Amniotic epithelial cell (primary cell): ENCODE measurements around the gene MOB3A.

Experiments
- DNase-seq: peaks from one replicate; pipeline ENCODE4 v3.0.0-alpha.2; 2010; ENCODE audit warnings: low read depth

Gene MOB3A

DNA sequence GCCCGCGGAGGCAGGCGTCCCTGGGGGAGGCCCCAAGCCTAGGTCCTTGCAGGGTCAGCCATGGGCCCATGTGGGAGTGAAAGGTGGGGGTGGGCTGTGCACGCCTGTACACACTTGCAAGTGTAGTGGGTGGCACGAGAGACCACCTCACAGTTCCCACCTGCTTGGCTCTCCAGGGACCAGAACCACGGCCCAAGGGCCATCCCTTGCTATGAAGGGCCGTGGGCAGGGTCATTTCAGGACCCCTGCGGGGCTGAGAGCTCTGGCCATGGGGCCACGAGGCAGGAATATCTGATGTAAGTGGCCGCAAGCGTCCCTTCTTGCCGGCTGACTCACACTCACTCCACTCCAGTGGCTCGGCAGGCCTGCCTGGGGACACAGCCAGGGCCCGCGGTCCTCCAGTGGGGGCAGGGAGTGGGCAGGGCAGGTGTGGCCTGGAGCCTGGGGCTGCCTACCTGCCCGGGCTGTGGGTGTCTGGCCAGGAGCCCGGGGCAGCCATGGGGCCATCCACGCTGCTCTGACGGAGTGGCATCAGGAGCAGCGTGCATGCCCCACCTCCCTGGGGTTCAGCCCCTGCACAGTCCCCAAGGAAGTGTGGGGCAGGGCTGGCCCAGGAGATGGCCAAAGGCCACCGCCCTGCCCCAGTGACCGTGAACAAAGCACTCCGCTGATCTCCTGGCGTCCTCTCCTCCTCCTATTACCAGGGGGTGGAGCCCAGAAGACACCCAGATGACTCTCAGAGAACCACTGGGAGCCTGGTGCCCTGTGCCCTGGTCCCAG, 36.5 kb downstream of the MOB3A start:
- DNase-seq = peak; percentile 50

DNA sequence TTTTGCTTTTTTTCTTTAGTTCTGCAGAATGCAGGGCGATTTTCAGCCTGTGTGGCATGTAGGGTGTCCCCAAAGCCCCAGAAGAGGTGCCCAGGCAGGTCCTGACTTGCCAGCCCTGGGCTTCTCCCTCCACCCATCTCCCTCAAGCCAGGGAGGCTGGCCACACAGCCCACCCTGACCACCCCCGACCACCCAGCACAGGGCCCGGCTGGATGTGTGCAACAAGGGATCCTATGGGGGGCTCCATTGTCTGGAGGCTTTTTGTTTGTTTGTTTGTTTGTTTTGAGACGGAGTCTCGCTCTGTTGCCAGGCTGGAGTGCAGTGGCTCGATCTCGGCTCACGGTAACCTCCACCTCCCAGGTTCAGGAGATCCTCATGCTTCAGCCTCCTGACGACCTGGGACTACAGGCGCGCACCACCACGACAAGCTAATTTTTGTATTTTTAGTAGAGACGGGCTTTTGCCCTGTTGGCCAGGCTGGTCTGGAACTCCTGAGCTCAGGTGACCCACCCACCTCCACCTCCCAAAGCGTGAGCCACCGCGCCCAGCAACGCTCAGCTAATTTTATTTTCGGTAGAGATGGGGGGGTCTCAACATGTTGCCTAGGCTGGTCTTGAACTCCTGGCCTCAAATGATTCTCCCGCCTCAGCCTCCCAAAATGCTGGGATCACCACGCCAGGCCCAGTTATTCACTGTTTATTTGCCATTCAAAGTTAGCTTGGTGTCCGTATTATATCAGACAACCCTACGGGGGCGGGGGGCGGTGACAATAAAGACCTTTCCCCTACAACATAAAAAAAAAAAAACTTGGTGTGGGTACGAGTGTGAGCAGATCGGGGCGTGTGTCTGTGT, 37.3 kb downstream of the MOB3A start:
- DNase-seq = no peak

DNA sequence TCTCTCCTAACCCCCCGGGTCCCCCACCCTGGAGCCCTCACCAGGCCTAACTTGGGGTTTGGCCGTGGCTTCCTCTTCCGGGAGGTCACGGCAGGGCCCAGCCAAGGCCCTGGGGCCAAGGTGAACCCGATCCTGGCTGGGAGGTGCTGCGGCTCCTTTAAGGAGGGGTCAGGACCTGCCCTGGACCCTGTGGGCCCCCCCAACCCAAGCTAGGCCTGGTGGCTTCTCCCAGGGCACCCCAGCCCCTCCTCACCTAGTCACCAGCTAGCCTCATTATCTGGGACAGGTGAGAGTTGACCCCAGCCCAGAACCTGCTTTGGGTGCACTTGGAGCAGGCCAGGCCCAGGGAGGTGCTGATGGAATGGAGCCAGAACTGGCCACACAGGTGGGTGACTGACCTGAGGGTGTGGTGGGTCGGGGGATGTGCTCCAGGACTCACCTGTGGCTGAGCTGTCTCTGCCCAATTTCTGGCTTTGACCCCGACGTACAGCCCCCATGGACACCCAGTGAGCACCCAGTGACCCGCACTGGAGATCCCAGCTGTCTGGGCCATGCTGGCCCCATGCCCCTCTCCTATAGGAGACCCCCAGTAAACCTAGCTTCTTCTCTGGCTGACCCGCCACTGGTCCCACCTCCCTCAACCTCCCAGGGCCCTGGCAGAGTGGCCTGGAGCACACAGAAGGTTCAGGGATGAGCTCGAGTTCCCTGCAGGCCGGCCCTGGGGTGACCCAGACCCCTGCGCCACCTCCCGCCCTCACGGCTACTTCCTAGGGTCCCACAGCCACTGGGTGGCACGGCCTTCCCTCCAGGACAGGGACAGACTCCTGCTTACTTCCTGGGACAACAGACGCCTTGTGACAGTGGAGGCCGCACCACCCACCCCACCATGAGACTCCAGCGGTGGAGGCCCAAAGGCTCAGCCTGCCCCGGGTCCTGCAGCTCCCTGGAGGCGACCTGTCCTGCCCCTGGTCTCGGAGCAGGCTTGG, 38.3 kb downstream of the MOB3A start:
- no peak for DNase-seq

DNA sequence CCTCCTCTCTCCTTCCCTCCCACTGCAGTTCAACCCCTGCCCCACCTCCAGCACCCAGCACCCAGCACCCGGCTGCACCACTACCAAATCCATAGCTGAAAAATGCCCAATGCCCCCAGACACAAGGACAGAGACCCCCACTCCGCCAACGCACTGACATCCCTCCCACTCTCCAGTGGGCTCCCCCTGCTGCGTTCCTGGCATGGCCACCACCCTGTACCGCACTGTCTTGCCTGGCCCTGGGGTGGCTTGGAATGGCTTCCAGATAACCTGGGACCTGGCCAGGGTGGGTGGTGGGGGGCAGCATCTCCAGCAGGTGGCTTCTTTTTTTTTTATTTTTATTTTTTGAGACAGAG, 39.3 kb downstream of the MOB3A start:
- no peak for DNase-seq

DNA sequence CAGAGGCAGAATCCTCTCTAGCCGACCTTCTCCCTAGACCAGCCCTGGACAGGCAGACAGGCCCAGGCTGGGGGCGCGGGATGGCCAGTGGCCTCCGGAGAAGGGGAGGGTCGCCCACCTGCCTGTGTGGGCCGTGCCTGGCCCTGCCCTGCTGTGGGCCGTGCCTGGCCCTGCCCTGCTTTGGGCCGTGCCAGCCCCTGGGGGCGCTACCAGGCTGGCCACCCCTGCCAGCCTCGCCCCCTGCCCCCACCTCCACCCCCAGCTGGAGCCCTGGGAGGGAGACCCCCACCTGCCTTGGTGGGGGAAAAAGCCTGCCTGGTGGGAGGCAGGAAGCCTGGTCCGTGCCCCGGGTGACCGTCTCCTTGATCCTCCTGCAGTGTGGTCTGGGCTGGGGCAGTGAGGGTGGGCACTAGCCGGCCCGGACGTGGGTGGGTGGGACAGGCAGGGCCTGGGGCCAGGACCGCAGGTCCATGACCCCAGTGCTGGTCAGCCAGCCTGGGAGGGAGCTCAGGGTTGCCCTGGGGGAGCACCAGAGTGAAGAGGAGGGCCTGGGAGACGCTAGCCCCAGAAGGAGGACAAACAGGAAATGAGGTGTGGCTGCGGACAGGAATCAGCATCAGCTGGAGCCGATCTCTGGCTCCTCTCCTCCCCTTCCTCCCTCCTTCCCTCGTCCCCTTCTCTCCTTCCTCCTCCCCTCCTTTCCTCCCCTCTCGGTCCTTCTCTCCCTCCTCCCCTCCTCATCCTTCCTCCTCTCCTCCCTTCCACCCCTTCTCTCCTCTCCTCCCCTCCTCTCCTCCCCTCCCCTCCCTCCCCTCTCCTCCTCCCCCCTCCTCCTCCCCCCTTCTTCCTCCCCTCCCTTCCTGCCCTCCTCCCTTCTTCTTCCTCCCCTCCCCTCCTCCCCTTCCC, 39.9 kb downstream of the MOB3A start:
- DNase-seq = peak; percentile 83

DNA sequence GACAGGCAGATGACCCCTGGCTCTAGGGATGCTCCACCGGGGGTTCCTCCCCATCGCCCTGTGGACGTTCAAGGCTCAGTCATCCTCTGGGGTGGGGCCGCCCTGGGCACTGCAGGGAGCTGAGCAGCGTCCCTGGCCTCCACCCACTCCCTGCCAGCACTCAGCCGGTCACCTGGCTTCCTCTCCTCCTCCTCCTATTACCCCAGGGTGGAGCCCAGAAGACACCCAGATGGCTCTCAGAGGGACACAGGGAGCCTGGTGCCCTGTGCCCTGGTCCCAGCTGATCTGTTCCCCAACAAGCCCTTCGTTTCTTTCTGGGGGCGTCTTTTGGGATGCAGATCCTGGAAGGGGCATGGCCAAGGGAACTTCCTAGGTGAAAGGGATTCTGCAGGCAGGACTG, 41.4 kb downstream of the MOB3A start:
- DNase-seq = no peak

DNA sequence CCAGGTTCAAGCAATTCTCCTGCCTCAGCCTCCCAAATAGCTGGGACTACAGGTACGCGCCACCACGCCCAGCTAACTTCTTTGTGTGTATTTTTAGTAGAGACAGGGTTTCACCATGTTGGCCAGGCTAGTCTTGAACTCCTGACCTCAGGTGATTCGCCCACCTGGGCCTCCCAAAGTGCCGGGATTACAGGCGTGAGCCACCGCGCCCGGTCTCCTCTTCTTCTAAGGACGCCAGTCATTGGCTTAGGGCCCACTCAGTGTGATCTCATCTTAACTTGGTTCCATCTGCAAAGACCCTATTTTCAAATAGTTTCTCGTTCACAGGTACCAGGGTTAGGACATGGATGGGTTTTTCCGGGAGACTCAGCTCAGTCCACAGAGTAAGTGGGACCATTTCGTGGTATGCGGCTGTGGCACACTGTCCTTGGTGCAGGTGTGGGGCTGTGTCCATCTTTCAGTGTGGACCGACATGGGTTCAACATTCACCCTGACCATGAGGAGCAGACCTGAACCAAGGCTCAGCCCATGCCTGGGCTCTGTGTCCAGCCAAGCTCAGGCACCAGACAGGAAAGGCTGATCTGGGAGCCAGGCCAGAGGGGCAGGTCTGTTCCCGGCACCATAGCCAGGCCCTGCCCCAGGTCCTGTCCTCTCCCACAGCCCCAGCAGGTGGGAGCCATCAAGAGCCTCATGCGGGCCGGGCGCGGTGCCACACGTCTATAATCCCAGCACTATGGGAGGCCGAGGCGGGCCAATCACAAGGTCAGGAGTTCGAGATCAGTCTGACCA, 42.3 kb downstream of the MOB3A start:
- no peak for DNase-seq

DNA sequence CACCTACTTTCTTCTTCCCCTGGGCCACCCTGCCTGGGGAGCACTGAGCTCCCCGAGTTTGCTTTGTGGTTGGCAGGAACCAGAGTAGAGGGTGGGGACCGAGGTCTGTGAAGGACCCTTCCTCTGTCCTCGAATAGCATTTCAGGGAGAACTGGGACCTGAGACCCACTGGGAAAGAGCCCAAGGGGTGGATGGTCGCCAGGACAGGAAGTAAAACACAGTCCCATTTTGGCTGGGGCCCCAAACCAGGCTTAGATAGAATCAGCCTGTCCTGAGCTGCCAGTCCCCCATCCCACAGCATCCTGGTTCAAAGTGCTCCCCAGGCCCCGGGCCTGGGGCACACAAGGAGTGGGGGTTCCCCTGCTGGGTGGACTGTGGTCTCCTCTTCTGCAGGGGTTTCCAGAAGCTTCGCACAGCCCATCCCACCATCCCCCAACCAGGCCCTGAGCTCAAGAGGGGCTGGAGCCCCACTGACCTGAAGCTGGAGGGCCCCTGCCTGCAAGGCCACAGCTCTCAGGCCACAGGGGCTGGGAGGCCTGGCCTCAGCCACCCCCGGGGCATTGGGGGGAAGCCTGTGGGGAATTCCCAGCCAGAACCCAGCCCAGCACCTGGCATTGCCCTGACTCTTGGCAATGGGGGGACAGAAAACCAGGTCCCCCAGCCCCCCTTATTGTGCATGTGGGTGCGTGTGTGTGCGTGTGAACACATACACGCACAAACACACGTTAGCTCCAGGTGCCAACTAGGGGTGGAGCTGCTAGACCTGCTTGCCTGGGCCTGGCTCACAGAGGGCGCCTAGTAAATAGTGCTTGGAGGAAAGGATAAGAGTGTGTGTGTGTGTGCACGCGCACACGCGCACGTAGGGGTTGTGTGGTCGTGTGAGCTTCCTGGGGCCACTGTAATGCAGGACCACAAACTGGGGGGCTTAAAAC, 44.1 kb downstream of the MOB3A start:
- no peak for DNase-seq

DNA sequence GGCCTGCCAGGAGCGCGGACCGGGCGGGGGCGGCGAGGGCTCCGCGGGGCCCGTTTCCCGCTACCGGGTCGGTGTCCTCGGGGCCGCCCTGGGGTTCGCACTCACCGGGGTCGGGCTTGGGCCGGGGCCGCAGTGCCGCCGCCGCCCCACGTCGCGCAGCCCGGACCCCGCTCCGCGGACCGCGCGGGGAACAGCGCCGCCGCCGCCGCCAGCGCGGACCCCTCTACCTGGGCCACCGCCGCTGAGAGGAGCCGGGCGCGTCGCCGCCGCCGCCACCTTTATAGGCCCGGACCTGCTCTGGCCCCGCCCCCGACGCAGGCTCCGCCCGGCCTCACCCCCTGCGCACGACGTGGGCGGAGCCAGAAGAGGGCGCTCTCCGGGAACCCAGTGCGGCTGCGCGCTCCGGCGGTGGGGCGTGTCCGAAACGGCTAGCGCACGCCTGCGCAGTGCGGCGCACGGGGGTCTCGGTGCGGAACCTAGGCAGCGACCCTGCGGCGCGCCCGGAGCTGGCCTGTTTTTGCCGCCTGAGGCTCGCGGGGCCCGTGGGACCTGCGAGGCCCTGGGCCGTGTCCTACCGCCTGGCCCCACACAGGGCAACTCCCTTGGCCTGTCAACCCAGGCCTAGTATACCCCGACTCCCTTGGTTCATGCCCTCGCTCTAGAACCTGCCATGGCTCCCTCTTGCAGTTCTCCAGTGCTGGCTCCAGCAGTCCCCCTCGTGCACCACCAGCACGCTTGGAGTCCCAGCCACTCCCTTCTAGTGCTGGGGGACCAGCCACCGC, 44.9 kb downstream of the MOB3A start, which contains the start of gene MKNK2:
TSS of gene MKNK2 (minus strand) at position 254 of the 782 bp plus-strand sequence. CDS start 393 bp downstream, outside the sequence.
- DNase-seq = peak; percentile 65

DNA sequence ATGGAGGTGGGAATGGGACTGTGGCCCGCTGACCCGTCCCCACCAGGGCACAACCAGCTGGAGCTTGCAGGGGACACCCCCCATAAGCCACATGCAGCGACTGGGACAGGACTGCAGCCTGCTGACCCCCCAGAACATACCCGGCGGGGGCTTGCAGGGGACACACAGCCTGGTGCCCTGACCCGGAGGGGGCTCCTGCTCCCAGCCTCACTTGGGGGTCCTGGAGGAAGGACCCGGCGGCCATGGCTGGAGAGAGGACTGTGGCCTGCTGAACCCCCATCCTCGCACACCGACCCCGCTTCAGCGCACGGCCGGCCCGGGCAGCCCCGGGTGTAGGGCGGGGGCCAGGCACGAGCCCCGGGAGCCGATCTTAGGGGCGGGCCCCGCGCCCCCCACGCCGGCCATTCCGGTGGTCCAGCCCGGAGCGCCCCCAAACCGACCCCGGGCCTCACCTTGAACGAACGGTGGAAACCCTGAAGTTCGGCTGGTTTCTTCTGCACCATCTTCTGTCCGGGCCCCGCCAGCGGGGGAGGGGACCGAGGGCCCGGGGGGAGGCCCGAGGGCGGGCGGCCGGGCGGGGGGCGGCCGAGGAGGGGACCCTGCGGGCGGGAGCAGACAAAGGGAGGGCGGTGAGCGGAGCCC, 45.7 kb downstream of the MOB3A start:
- DNase-seq = no peak

DNA sequence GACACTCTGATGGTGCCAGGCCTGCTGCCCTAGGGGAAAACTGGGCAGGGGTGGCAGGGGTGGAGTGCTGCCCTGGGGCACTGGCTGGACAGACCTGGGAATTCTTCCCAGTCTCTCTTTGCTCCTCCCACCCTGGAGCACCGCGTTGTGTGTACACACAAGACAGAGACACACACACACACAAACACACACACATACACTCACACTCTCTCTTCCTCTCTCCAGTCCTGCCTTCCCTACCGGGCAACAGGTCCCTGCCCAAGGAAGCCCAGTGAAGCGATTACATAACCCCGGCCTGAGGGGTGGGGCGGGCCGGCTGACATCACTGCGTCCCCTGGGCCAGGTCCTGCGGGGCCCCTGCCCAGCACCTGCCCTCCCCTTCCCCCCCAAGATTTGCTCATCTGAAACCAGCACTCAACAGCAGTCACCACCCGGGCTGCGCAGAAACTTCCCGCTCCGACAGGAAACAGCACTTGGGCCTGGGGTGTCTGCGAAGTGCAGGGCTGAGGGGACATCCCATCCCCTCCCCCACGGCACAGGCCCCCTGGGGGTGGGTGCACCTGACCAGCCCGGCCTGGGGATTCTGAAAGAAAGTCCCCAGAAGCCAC, 46.3 kb downstream of the MOB3A start:
- DNase-seq = peak; percentile 75

DNA sequence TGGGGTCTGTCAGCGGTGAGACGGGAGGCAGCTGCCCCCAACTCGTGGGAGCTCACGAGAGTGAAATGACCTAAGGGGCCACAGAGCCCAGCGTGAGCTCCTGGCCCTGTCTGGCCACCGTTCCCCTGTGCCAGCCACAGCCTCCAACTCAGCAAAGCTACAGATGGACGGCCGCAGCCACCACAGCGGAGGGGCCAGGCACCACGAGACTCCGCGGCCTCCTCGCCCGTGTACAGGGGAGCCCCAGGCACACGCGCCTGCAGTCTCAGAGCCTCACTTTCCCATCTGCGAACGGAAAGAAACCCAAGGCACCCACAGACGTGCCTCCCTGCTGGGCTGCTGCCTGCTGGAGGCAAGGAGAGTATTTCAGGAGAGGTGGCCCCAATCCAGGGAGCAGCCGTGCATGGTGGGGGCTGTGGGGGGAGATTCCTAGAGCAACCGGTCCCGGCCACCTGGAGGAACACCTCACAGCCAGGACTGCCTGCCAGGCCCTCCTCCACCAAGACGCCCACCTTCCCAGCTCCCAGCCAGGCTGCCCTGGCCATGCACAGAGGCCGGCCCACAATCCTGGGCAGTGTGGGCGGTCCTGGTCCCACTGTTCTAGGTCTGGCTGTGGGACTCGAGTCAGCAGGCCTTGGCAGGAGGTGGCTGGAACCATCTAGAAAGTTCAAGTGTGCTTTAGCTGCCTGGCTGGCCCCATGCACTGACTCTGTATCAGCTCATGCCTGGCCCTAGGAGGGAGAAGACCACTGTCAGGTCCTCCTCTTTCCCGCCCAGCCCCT, 47.0 kb downstream of the MOB3A start:
- DNase-seq = no peak

DNA sequence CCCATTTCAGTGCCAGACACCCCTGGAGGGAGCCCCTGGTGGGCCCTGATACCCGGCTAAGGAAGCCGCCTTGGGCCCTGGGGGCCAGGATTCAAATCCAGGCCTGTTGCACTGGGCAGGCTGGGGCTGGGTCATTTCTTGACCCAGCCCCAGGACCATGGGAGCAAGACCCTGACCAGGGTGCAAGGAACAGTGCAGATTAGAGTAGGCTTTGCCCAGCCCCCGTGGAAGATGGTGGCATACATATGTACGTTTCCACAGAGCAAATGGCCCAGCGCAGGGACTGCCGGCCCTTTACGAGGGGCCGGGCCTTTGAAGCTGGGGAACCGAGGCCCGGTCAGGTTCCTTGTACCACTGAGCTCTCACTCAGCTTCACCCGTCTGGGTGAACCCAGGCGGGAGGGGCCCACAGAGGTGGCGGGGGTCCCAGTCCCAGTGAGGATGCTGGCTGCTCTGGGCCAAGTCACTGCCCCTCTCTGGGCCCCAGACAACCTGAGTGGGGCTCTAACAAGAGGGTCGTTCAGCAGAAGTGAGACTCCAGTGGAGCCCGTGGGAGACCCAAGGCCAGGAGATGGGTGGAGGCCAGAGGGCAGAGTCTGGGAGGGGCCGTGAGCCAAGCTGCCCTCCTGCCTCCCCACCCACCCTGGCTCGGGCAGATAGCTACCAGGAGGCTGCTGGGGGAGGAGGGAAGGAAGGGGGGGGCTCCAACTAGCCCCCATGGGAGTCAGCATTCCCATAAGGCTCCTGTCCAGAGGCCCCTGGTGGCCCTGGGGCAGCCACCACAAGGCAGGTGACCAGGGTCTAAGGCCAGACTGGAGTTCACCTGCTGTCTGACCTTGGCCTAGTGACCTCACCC, 47.8 kb downstream of the MOB3A start:
- no peak for DNase-seq

DNA sequence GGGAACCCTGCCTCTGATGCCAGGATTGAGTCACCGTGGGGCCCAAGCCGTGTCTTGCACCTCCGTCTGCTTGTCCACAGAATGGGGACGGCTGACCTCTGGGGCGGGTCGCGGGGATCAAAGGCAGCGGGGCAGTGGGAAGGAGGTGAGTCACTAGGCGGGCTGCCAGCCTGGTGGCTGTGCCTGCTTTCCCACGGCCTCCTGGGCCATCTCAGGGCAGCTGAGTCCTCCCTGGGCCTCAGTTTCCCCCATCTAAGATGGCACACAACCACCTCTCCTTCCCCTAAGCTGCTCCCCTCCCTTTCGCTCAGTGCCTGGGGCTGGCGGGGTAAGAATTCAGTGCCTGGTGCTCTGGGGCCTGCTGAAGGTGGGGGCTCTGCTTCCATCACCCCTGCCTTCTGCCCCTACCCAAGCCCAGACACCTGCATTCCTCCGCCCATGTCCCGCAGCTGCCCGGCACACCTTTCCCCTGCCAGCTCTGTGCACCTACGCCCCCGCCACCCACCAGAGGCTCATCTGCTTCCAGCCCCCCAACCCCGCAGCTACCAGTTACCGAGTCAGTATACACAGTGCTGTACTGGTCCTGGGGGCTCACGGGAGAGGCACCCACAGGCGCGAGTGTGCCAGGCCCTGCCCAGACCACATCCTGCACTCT, 48.5 kb downstream of the MOB3A start:
- peak; percentile 39 for DNase-seq

DNA sequence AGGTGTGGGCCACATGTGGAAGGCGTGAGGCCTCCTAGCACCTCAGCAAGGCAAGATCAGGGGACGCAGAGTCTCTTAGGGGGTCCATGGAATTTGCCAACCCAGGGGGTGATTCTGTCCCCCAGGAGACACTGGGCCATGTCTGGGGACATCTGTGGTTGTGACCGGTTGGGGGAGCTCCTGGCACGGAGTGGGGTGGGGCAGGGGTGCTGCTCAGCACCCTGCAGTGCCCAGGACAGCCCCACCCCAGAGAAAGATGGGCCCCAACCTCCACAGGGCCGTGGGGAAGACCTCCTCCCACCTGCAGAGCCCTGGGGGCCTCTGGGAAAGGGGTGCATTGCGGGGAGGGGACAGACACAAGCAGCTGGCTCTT, 49.1 kb downstream of the MOB3A start:
- DNase-seq = no peak
